IPS-15b (cell line): ENCODE measurements around the gene FAM13A.

Experiments
- H3K27me3 ChIP-seq: one replicate; pipeline ENCODE4 v1.6.1; 2013; ENCODE audit warnings: low read length; ENCODE audit not compliant: control insufficient read depth, insufficient read depth
- H3K36me3 ChIP-seq: one replicate; pipeline ENCODE4 v1.6.1; 2013; ENCODE audit warnings: low read length; ENCODE audit not compliant: control insufficient read depth, insufficient read depth
- H3K4me1 ChIP-seq: one replicate; pipeline ENCODE4 v1.6.1; 2013; ENCODE audit warnings: mild to moderate bottlenecking, low read length; ENCODE audit not compliant: control insufficient read depth, insufficient read depth
- H3K4me3 ChIP-seq: one replicate; pipeline ENCODE4 v1.5.1; 2013; ENCODE audit warnings: low read depth, low read length
- H3K9ac ChIP-seq: one replicate; pipeline ENCODE4 v1.6.1; 2013; ENCODE audit warnings: low read depth, mild to moderate bottlenecking, low read length
- H3K9me3 ChIP-seq: one replicate; pipeline ENCODE4 v1.6.1; 2013; ENCODE audit warnings: mild to moderate bottlenecking, low read length; ENCODE audit not compliant: control insufficient read depth, insufficient read depth

FAM13A gene

GRCh38 chr4:88823058-88823919 is 233.7 kb downstream of the FAM13A start:
- Histone ChIP-seq H3K4me3 (peak overlapping the region; percentile 38), H3K27me3 (no peaks in the 10 kb centered on the region), H3K9me3 (no peaks in the 10 kb centered on the region), H3K4me1 (peaks cover 8% of the 10 kb centered on the region), H3K9ac (no peak overlapping the region), H3K36me3 (no peaks in the 10 kb centered on the region)

GRCh38 chr4:88822034-88822789 is 234.8 kb downstream of the FAM13A start:
- peaks cover 8% of the 10 kb centered on the region for H3K4me1 ChIP-seq
- H3K9ac ChIP-seq, result no peak overlapping the region
- H3K36me3 ChIP-seq, result no peaks in the 10 kb centered on the region
- no peaks in the 10 kb centered on the region for H3K27me3 ChIP-seq
- H3K9me3 ChIP-seq, result no peaks in the 10 kb centered on the region
- H3K4me3 ChIP-seq, result peak overlapping the region; percentile 38

DNA sequence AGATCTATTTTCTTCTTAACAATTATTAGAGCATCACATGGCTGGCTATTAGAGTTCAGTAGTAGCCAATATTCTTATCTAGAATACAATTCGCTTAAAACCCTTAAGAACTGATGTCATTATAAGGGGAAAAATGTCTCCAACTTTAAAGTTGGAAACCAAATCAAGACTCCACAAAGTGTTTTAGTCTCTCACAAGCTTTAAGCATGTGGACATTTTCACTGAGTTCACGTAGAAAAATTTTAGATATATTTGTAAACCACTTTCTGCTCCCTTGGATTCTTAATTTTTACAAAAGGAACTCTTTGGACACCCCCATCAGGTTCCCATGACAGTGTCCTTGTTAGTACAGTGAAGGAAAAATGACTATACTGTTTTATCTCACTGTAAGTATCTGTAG is 235.5 kb downstream of the FAM13A start:
- Histone ChIP-seq H3K9ac (no peak overlapping the region), H3K9me3 (no peaks in the 10 kb centered on the region), H3K4me1 (peaks cover 8% of the 10 kb centered on the region), H3K36me3 (no peaks in the 10 kb centered on the region), H3K27me3 (no peaks in the 10 kb centered on the region), H3K4me3 (peak overlapping the region; percentile 6)

GRCh38 chr4:88820698-88821415 is 236.1 kb downstream of the FAM13A start:
- Histone ChIP-seq H3K9ac (no peak overlapping the region), H3K4me3 (peak overlapping the region; percentile 19), H3K27me3 (no peaks in the 10 kb centered on the region), H3K9me3 (no peaks in the 10 kb centered on the region), H3K36me3 (no peaks in the 10 kb centered on the region), H3K4me1 (peaks cover 8% of the 10 kb centered on the region)

GRCh38 chr4:88819818-88820697 is 236.9 kb downstream of the FAM13A start:
- H3K4me1 ChIP-seq, result peaks cover 8% of the 10 kb centered on the region
- no peaks in the 10 kb centered on the region for H3K9me3 ChIP-seq
- no peak overlapping the region for H3K9ac ChIP-seq
- no peak overlapping the region for H3K4me3 ChIP-seq
- no peaks in the 10 kb centered on the region for H3K27me3 ChIP-seq
- H3K36me3 ChIP-seq, result no peaks in the 10 kb centered on the region

GRCh38 chr4:88818631-88819470 is 238.1 kb downstream of the FAM13A start:
- H3K4me3 ChIP-seq, result no peak overlapping the region
- peaks cover 8% of the 10 kb centered on the region for H3K4me1 ChIP-seq
- H3K9me3 ChIP-seq, result no peaks in the 10 kb centered on the region
- H3K27me3 ChIP-seq, result no peaks in the 10 kb centered on the region
- no peak overlapping the region for H3K9ac ChIP-seq
- H3K36me3 ChIP-seq, result no peaks in the 10 kb centered on the region

- Histone ChIP-seq H3K27me3 (no peaks in the 10 kb centered on the region), H3K9me3 (no peaks in the 10 kb centered on the region), H3K4me3 (no peak overlapping the region), H3K4me1 (peaks cover 8% of the 10 kb centered on the region), H3K36me3 (no peaks in the 10 kb centered on the region), H3K9ac (no peak overlapping the region)
Observed at GRCh38 chr4:88817740-88818139, 239.2 kb downstream of the FAM13A start.

GRCh38 chr4:88816360-88816759 is 240.6 kb downstream of the FAM13A start:
- Histone ChIP-seq H3K4me3 (no peak overlapping the region), H3K9ac (no peak overlapping the region), H3K36me3 (no peaks in the 10 kb centered on the region), H3K27me3 (no peaks in the 10 kb centered on the region), H3K4me1 (no peaks in the 10 kb centered on the region), H3K9me3 (no peaks in the 10 kb centered on the region)

- H3K9ac ChIP-seq, result no peak overlapping the region
- no peak overlapping the region for H3K4me3 ChIP-seq
- no peaks in the 10 kb centered on the region for H3K36me3 ChIP-seq
- H3K4me1 ChIP-seq, result no peaks in the 10 kb centered on the region
- no peaks in the 10 kb centered on the region for H3K27me3 ChIP-seq
- no peaks in the 10 kb centered on the region for H3K9me3 ChIP-seq
Observed at GRCh38 chr4:88814043-88814617, 242.9 kb downstream of the FAM13A start.

DNA sequence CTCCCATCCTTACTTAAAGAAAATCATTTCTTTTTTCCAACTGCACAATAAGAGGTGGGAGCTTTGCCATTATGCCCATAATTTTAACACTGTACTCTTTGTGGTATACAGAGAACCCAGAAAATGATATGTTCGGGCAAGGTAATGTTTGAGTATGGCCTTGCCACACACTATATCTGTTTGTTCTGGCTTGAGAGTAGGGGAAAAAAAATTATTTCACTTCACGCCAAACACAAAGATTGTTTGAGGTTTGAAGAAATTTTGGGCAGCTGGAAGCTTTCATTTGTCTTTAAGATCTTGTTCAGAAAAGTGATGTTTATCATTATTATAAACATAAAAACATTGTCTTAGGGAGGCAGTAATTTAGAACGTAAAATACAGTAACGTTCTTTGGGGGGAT is 244.0 kb downstream of the FAM13A start:
- Histone ChIP-seq H3K4me3 (no peak overlapping the region), H3K9me3 (no peaks in the 10 kb centered on the region), H3K27me3 (no peaks in the 10 kb centered on the region), H3K9ac (no peak overlapping the region), H3K36me3 (no peaks in the 10 kb centered on the region), H3K4me1 (no peaks in the 10 kb centered on the region)
